ENCODE measurements around the gene PHF20.

PHF20 gene

DNA sequence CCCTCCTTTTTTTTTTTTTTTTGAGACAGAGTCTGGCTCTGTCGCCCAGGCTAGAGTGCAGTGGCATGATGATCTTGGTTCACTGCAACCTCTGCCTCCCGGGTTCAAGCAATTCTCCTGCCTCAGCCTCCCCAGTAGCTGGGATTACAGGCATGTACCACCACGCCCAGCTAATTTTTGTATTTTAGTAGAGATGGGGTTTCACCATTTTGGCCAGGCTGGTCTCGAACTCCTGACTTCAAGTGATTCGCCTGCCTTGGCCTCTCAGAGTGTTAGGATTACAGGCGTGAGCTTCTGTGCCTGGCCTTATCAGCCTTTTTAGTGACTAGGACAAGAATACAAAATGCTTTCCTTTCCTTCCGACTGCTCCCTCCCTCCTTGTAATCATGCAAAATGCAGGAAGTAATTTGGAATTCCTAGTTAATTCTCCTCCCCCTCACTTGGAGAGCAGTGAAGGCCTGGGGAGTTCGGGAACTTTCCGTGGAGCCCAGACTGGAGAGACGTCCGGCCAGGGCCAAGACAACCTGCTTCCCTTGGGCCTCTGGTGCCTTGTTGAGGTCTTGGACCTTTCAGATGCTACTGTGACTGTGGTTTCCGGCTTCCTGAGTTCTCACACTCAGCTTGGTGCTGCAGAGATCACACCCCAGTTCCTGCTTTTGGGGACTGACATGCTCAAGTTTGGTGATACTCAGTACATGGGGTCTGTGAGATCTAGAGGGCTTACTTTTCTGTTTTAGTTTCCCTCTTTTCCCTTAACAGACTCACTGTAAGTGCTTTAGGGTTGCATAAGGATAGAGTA, 3.9 kb upstream of the PHF20 start:
- TF ChIP-seq GABPA (IDR thresholded peaks at IDR 0.05; ENCODE audit: low read depth) = peak; percentile 42; the same call in 1 of the 2 replicates
- TF ChIP-seq SPI1 (IDR thresholded peaks at IDR 0.05; ENCODE audit: borderline replicate concordance, low read depth) = peak; percentile 80; the same call in 1 of the 2 replicates
- TF ChIP-seq, protein P1, sequence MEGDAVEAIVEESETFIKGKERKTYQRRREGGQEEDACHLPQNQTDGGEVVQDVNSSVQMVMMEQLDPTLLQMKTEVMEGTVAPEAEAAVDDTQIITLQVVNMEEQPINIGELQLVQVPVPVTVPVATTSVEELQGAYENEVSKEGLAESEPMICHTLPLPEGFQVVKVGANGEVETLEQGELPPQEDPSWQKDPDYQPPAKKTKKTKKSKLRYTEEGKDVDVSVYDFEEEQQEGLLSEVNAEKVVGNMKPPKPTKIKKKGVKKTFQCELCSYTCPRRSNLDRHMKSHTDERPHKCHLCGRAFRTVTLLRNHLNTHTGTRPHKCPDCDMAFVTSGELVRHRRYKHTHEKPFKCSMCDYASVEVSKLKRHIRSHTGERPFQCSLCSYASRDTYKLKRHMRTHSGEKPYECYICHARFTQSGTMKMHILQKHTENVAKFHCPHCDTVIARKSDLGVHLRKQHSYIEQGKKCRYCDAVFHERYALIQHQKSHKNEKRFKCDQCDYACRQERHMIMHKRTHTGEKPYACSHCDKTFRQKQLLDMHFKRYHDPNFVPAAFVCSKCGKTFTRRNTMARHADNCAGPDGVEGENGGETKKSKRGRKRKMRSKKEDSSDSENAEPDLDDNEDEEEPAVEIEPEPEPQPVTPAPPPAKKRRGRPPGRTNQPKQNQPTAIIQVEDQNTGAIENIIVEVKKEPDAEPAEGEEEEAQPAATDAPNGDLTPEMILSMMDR (IDR thresholded peaks at IDR 0.05; ENCODE audit: insufficient read depth, low read length) = no peak
- TF ChIP-seq, protein P2, sequence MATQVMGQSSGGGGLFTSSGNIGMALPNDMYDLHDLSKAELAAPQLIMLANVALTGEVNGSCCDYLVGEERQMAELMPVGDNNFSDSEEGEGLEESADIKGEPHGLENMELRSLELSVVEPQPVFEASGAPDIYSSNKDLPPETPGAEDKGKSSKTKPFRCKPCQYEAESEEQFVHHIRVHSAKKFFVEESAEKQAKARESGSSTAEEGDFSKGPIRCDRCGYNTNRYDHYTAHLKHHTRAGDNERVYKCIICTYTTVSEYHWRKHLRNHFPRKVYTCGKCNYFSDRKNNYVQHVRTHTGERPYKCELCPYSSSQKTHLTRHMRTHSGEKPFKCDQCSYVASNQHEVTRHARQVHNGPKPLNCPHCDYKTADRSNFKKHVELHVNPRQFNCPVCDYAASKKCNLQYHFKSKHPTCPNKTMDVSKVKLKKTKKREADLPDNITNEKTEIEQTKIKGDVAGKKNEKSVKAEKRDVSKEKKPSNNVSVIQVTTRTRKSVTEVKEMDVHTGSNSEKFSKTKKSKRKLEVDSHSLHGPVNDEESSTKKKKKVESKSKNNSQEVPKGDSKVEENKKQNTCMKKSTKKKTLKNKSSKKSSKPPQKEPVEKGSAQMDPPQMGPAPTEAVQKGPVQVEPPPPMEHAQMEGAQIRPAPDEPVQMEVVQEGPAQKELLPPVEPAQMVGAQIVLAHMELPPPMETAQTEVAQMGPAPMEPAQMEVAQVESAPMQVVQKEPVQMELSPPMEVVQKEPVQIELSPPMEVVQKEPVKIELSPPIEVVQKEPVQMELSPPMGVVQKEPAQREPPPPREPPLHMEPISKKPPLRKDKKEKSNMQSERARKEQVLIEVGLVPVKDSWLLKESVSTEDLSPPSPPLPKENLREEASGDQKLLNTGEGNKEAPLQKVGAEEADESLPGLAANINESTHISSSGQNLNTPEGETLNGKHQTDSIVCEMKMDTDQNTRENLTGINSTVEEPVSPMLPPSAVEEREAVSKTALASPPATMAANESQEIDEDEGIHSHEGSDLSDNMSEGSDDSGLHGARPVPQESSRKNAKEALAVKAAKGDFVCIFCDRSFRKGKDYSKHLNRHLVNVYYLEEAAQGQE (IDR thresholded peaks at IDR 0.05; ENCODE audit: insufficient replicate concordance, low read depth) = peak; percentile 61
- TF ChIP-seq POLR2AphosphoS5 (IDR thresholded peaks at IDR 0.05; ENCODE audit: low read depth) = peak; percentile 82
- H3K27ac ChIP-seq (replicated peaks) = peak overlapping the region; percentile 80
- no peak overlapping the region for H3K4me3 ChIP-seq (replicated peaks; ENCODE audit: insufficient read depth, low read length)
- DNase-seq (ENCODE audit: low read depth in 1 of 2, low spot score in 1 of 2) = peak; percentile 59 to 91
- H3K27me3 ChIP-seq (ENCODE audit: insufficient read depth, poor library complexity, severe bottlenecking) = no peaks in the 10 kb centered on the region

DNA sequence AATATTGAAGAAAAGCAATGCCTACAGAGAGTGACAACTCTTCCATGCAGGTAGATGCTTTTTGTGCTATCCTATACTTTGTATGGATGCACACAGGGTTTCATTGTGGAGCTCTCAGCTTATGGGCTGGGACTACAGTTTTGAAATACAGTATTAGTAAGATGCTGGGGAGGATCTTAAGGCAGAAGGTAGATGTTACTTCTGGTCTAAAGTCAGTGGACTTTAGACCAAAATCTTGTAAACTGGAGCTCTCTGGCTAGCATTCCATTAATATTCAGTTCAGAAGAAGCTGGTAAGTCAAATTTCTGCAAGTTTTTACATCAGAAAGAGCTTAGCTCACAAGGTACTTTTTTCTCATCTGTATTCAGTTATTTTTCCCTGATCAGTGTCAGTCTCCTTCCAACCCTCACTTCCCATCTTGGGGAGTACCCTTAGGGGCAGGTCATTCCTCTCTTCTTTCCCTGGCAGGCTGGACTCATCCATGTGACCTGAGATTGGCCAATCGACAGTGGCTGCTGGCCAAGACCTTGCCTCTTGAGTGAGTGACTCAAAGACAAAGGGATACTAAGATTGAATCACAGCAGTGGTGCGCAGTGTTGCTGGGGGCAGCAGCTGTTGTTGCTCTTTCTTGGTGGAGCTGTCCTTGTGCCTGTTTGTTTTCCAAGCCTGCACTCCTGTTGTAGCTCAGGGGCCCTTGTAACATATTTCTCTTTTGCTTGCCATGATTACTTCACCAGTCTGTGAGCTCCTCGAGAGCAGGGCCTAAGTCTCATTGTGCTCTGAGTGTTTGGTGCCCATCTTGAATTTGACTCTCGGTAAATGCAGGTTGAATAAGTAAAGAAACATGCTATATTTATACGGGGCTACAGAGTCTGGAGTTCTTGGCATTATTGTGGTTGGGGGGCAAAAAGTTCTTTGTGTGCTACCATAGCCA, 2.8 kb upstream of the PHF20 start:
- TF ChIP-seq, protein P2 (IDR thresholded peaks at IDR 0.05; ENCODE audit: insufficient replicate concordance, low read depth) = no peak
- TF ChIP-seq POLR2AphosphoS5 (IDR thresholded peaks at IDR 0.05; ENCODE audit: low read depth) = no peak
- no peak for TF ChIP-seq SPI1 (IDR thresholded peaks at IDR 0.05; ENCODE audit: borderline replicate concordance, low read depth)
- TF ChIP-seq, protein P1 (IDR thresholded peaks at IDR 0.05; ENCODE audit: insufficient read depth, low read length) = no peak
- no peak for TF ChIP-seq GABPA (IDR thresholded peaks at IDR 0.05; ENCODE audit: low read depth)
- Histone ChIP-seq H3K27me3 (ENCODE audit: insufficient read depth, poor library complexity, severe bottlenecking) (no peaks in the 10 kb centered on the region), H3K4me3 (replicated peaks; ENCODE audit: insufficient read depth, low read length) (no peak overlapping the region), H3K27ac (replicated peaks) (peak overlapping the region; percentile 80)
- DNase-seq (ENCODE audit: low read depth in 1 of 2, low spot score in 1 of 2) = peak; percentile 67 to 78

DNA sequence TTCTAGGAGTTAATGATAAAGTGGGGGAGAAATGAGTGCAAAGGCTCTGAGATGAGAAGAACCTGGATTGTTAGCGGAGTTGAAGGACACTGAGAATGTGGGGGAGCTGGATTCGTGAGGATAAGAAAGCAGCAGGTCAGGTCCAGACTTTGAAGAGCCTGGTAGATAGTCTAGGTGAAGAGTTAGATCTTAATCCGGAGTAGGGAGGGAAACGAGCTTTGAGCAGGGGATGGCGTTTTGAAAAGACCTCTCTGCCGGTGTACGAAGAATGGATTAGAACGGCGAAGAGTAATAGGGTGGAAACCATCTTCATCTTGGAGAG, 487 bp upstream of the PHF20 start:
- Histone ChIP-seq H3K27ac (replicated peaks) (peak overlapping the region; percentile 48), H3K4me3 (replicated peaks; ENCODE audit: insufficient read depth, low read length) (no peak overlapping the region), H3K27me3 (ENCODE audit: insufficient read depth, poor library complexity, severe bottlenecking) (no peaks in the 10 kb centered on the region)
- TF ChIP-seq GABPA (IDR thresholded peaks at IDR 0.05; ENCODE audit: low read depth) (no peak), SPI1 (IDR thresholded peaks at IDR 0.05; ENCODE audit: borderline replicate concordance, low read depth) (no peak), POLR2AphosphoS5 (IDR thresholded peaks at IDR 0.05; ENCODE audit: low read depth) (no peak)
- TF ChIP-seq, protein P2 (IDR thresholded peaks at IDR 0.05; ENCODE audit: insufficient replicate concordance, low read depth) = no peak
- TF ChIP-seq, protein P1 (IDR thresholded peaks at IDR 0.05; ENCODE audit: insufficient read depth, low read length) = no peak
- DNase-seq (ENCODE audit: low read depth in 1 of 2, low spot score in 1 of 2) = no peak

Data from HL-60 (cell line).